HepG2 (cell line): Measurements from ENCODE around the gene GJC1.

Experiments
- NR3C1 ChIP-seq: sonication (generic); formaldehyde crosslinking; IDR thresholded peaks from 2 replicates; pipeline ENCODE4 v1.4.0; 2020; ENCODE audit warnings: missing genetic modification reagents
- ZBTB2 ChIP-seq: sonication (generic); formaldehyde crosslinking; IDR thresholded peaks from 2 replicates; pipeline ENCODE4 v1.8.0; 2022; ENCODE audit warnings: low read depth, missing genetic modification reagents
- TF ChIP-seq, protein P1 (sequence below): sonication (generic); formaldehyde crosslinking; IDR thresholded peaks from 2 replicates; pipeline ENCODE4 v1.4.0; 2020; ENCODE audit warnings: mild to moderate bottlenecking, missing genetic modification reagents

DNA sequence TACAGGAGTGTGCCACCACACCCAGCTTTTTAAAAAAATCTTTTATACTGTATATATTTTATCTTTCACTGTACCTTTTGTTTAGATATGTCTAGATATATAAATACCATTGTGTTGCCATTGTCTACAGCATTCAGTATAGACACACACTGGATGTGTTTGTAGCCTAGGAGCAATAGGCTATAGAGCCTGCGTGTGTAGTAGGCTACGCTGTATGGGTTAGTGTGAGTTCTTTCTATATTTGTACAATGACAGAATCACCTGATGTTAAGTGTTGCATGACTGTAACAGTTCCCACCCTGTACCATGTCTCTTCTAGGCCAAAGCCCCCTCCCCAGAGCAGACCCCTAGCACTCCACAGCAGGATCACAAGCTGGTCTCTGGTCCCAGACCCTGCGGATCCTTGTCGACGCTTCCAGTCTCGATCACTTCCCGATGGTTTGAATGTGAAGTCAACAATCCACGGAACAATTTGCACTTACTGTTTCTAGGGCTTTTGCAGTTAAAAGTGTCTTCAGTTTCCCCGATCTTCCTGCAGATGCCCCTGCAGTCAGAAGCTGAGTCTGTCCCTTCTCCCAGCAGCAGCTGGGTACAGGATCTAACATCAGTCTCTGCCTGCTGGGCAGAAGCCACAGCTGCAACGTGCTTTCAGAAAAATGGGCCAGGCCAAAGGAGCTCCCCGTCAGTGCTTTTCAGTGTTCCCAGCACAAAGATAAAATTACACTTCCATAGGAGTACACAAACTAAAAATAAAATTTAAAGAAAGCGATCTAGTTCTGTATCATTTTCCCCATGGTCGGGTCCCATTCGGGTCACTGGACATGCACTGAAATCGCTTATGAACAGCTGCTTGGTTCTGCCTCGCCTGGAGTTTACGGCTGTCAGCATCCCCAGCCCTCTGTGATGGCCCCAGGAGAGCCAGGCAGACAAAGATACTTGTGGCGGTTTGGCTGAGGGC lies 35.9 kb downstream of the GJC1 start:
- TF ChIP-seq NR3C1 (CRISPR knock-in tag) (no peak), ZBTB2 (CRISPR knock-in tag) (no peak)
- TF ChIP-seq, protein P1, sequence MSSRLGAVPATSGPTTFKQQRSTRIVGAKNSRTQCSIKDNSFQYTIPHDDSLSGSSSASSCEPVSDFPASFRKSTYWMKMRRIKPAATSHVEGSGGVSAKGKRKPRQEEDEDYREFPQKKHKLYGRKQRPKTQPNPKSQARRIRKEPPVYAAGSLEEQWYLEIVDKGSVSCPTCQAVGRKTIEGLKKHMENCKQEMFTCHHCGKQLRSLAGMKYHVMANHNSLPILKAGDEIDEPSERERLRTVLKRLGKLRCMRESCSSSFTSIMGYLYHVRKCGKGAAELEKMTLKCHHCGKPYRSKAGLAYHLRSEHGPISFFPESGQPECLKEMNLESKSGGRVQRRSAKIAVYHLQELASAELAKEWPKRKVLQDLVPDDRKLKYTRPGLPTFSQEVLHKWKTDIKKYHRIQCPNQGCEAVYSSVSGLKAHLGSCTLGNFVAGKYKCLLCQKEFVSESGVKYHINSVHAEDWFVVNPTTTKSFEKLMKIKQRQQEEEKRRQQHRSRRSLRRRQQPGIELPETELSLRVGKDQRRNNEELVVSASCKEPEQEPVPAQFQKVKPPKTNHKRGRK (CRISPR knock-in tag), result no peak
